T-cell (primary cell): ENCODE results near the gene RAB3B. TPM values are rescaled to one million over a fixed set of nuclear protein-coding genes. Genes with fewer than 3 reads are reported as not detected.
"Not testable (repeated sequence)": the region's sequence is repeated elsewhere in the genome, so short reads cannot be mapped to it uniquely, and the experiment has no call there.

Source experiments
- ATAC-seq, 4 experiments: fragments of 200-7000 bp in 3 of 4; fragments of 150-1000 bp in 1 of 4; cut with Tn5 transposase; replicated peaks in 1 of 4; 1 replicate in 3 of 4; 2 replicates in 1 of 4; pipeline ENCODE4 v1.10.0; 2021; ENCODE audit warnings: moderate library complexity in 3 of 4, mild to moderate bottlenecking in 2 of 4, moderate number of reproducible peaks in 1 of 4
- CTCF ChIA-PET, 2 donors: fragments of 300-600 bp; sonication (Branson Sonifier 250); formaldehyde crosslinking; loops; one replicate each; lab custom pipeline; 2022; ENCODE audit warnings: antibody characterized with exemption in 2 of 2; lab: Charles Lee
- POLR2A ChIA-PET, 2 donors: fragments of 300-600 bp; sonication (Branson Sonifier 250); formaldehyde crosslinking; loops; one replicate each; lab custom pipeline; 2022; ENCODE audit warnings: antibody characterized with exemption in 2 of 2; lab: Charles Lee
- DNase-seq, 35 experiments: peaks; one replicate each; pipeline versions ENCODE4 v3.0.0 to v3.0.0-alpha.2; 2013 to 2023
- H3K27ac ChIP-seq: one replicate; pipeline ENCODE4 v1.5.1; 2013; ENCODE audit warnings: low read length
- H3K27me3 ChIP-seq, 2 experiments: replicated peaks in 1 of 2; 1 replicate in 1 of 2; 2 replicates in 1 of 2; pipeline versions ENCODE4 v1.6.1 to v1.7.0; 2013; ENCODE audit warnings: low read length in 1 of 2, mixed read lengths in 1 of 2; ENCODE audit not compliant: control insufficient read depth in 2 of 2, insufficient read depth in 2 of 2; ENCODE audit errors: extremely low read depth in 1 of 2
- H3K36me3 ChIP-seq, 2 donors: 1 replicate in 1 of 2; 2 replicates in 1 of 2; pipeline versions ENCODE4 v1.6.1 to v1.7.0; 2013; ENCODE audit warnings: low read length in 1 of 2; ENCODE audit not compliant: control insufficient read depth in 2 of 2, insufficient read depth in 1 of 2; ENCODE audit errors: extremely low read depth in 1 of 2
- H3K4me1 ChIP-seq, 2 experiments: 1 replicate in 1 of 2; 2 replicates in 1 of 2; pipeline versions ENCODE4 v1.6.1 to v1.7.0; 2013; ENCODE audit warnings: low read length in 2 of 2, mixed read lengths in 1 of 2; ENCODE audit not compliant: insufficient read depth in 2 of 2, control insufficient read depth in 1 of 2; ENCODE audit errors: extremely low read depth in 1 of 2
- H3K4me3 ChIP-seq, 2 donors: 1 replicate in 1 of 2; 2 replicates in 1 of 2; pipeline versions ENCODE4 v1.5.1 to v1.7.0; 2013; ENCODE audit warnings: mild to moderate bottlenecking in 2 of 2, low read length in 1 of 2, moderate library complexity in 1 of 2; ENCODE audit not compliant: control insufficient read depth in 1 of 2; ENCODE audit errors: extremely low read depth in 1 of 2
- H3K9me3 ChIP-seq: 2 replicates; pipeline ENCODE4 v1.7.0; 2013
- H3K27ac Mint-ChIP-seq, 2 donors: one replicate each; pipeline ENCODE4 v1.8.0; 2020 to 2021; ENCODE audit warnings: mild to moderate bottlenecking in 2 of 2, mixed read lengths in 2 of 2
- H3K27me3 Mint-ChIP-seq, 2 donors: one replicate each; pipeline ENCODE4 v1.8.0; 2021 to 2022; ENCODE audit warnings: mixed read lengths in 2 of 2
- H3K36me3 Mint-ChIP-seq: one replicate; pipeline ENCODE4 v1.8.0; 2021; ENCODE audit warnings: mixed read lengths
- H3K4me1 Mint-ChIP-seq, 3 donors: one replicate each; pipeline ENCODE4 v1.8.0; 2020 to 2022; ENCODE audit warnings: mixed read lengths in 3 of 3, mild to moderate bottlenecking in 1 of 3
- H3K4me3 Mint-ChIP-seq, 3 donors: one replicate each; pipeline ENCODE4 v1.8.0; 2020 to 2022; ENCODE audit warnings: mild to moderate bottlenecking in 3 of 3, mixed read lengths in 3 of 3, moderate library complexity in 3 of 3
- H3K9me3 Mint-ChIP-seq, 3 donors: one replicate each; pipeline ENCODE4 v1.8.0; 2020 to 2022; ENCODE audit warnings: mixed read lengths in 3 of 3
- WGBS: methylation state at CpG from one replicate; pipeline ENCODE4 v1.1.5; 2013; ENCODE audit warnings: missing lambda C conversion rate; ENCODE audit not compliant: insufficient coverage; 5-methylcytosine and 5-hydroxymethylcytosine counted together
- total RNA-seq, 35 experiments: library from RNA in 6 of 35; stranded (reverse) in 6 of 35; fragments of 120-200 nt in 1 of 35; gene quantifications; one replicate each; pipeline versions ENCODE4 v1.2.1 to v1.2.4 and lab custom pipeline; 2013 to 2026

RAB3B gene
- total RNA-seq, 5 donors from 2014 or later (not counting 1 experiment from before 2014, with no cell fraction given), result 0.02 to 0.18 (median 0.06) TPM; not detected in 1

- H3K4me3 Mint-ChIP-seq, result no peak overlapping the region
- no peaks in the 10 kb centered on the region for H3K9me3 Mint-ChIP-seq
- H3K4me1 ChIP-seq, result no peaks in the 10 kb centered on the region
- no peaks in the 10 kb centered on the region for H3K36me3 ChIP-seq
- ChIA-PET CTCF (interaction anchor here in 1 of 2 donors (0.6 to 0.8 kb wide), 2 partner anchors 17 to 23 kb away, joined by 3 to 4 read pairs; partner anchors contain the start of gene RAB3B), POLR2A (no interaction called here)
- peaks cover 4 to 6% of the 10 kb centered on the region in 2 experiments for H3K27me3 ChIP-seq
- ATAC-seq, result no peak
- H3K9me3 ChIP-seq, result no peaks in the 10 kb centered on the region
- no peaks in the 10 kb centered on the region for H3K36me3 Mint-ChIP-seq
- no peak overlapping the region for H3K27ac Mint-ChIP-seq
- no peaks in the 10 kb centered on the region for H3K4me1 Mint-ChIP-seq
- no peak for DNase-seq
- no peak overlapping the region for H3K4me3 ChIP-seq
- no peak overlapping the region for H3K27ac ChIP-seq
- WGBS, result 63% methylated on average over 1 of the region's 5 CpGs
- peaks cover 23 to 38% of the 10 kb centered on the region in 2 donors for H3K27me3 Mint-ChIP-seq
Observed at GRCh38 chr1:52007215-52008002, 16.9 kb upstream of the RAB3B start.

- WGBS, result no CpG with 5 or more reads among the region's 5 CpGs
- POLR2A ChIA-PET, DNase-seq: not testable (repeated sequence)
Observed at GRCh38 chr1:52006081-52006553, 15.6 kb upstream of the RAB3B start.

GRCh38 chr1:52005548-52005947 lies 15.0 kb upstream of the RAB3B start:
- H3K36me3 Mint-ChIP-seq, DNase-seq, H3K27ac Mint-ChIP-seq, H3K9me3 ChIP-seq, H3K9me3 Mint-ChIP-seq, H3K4me3 Mint-ChIP-seq, POLR2A ChIA-PET, H3K4me1 ChIP-seq, H3K27ac ChIP-seq, H3K27me3 ChIP-seq, ATAC-seq, H3K4me3 ChIP-seq, H3K36me3 ChIP-seq, H3K4me1 Mint-ChIP-seq: not testable (repeated sequence)
- CTCF ChIA-PET, result interaction anchor here in 1 of 2 donors (0.5 to 0.8 kb wide), 2 partner anchors 71 to 109 kb away, joined by 3 to 4 read pairs; no protein-coding TSS in a partner anchor
- peaks cover 23 to 40% of the 10 kb centered on the region in 2 donors for H3K27me3 Mint-ChIP-seq
- 40% methylated on average over 1 of the region's 3 CpGs for WGBS

More at GRCh38 chr1:52006081-52006553, 15.6 kb upstream of the RAB3B start:
- H3K4me1 ChIP-seq, H3K36me3 Mint-ChIP-seq, H3K27me3 ChIP-seq, ATAC-seq, H3K36me3 ChIP-seq, H3K9me3 ChIP-seq, H3K27ac Mint-ChIP-seq, H3K4me3 Mint-ChIP-seq, H3K4me3 ChIP-seq, H3K9me3 Mint-ChIP-seq, H3K4me1 Mint-ChIP-seq, CTCF ChIA-PET, H3K27ac ChIP-seq: not testable (repeated sequence)
- H3K27me3 Mint-ChIP-seq, result peaks cover 23 to 40% of the 10 kb centered on the region in 2 donors

- Mint-ChIP-seq H3K9me3 (no peaks in the 10 kb centered on the region), H3K36me3 (no peaks in the 10 kb centered on the region), H3K4me3 (no peak overlapping the region), H3K4me1 (no peaks in the 10 kb centered on the region), H3K27me3 (peaks cover 23 to 38% of the 10 kb centered on the region in 2 donors), H3K27ac (no peak overlapping the region)
- 44% methylated on average over 2 of the region's 4 CpGs for WGBS
- no peak overlapping the region for H3K27ac ChIP-seq
- DNase-seq (no peak), ATAC-seq (no peak)
- H3K4me3 ChIP-seq, result no peak overlapping the region
- H3K27me3 ChIP-seq, result peaks cover 4 to 6% of the 10 kb centered on the region in 2 experiments
- H3K4me1 ChIP-seq, result no peaks in the 10 kb centered on the region
- ChIA-PET POLR2A (no interaction called here), CTCF (interaction anchor here in 1 of 2 donors (0.6 kb wide), 1 partner anchor 107 kb away, joined by 3 read pairs; no protein-coding TSS in a partner anchor)
- no peaks in the 10 kb centered on the region for H3K36me3 ChIP-seq
- no peaks in the 10 kb centered on the region for H3K9me3 ChIP-seq
Observed at GRCh38 chr1:52003877-52004276, 13.4 kb upstream of the RAB3B start.

GRCh38 chr1:52002038-52002917 lies 11.8 kb upstream of the RAB3B start:
- peak in 23 of 35 experiments; percentile 4 to 87 (median 25) for DNase-seq
- Histone ChIP-seq H3K4me3 (no peak overlapping the region), H3K4me1 (no peaks in the 10 kb centered on the region), H3K36me3 (no peaks in the 10 kb centered on the region), H3K9me3 (no peaks in the 10 kb centered on the region), H3K27me3 (peaks cover 3 to 5% of the 10 kb centered on the region in 2 experiments), H3K27ac (no peak overlapping the region)
- ChIA-PET POLR2A (no interaction called here), CTCF (interaction anchor here in 1 of 2 donors (0.5 kb wide), 1 partner anchor 104 kb away, joined by 4 read pairs; no protein-coding TSS in a partner anchor)
- H3K4me1 Mint-ChIP-seq, result no peaks in the 10 kb centered on the region
- H3K27me3 Mint-ChIP-seq, result peaks cover 19 to 35% of the 10 kb centered on the region in 2 donors
- ATAC-seq, result peak; percentile 84 to 90 (median 85)
- 20% methylated on average over 3 of the region's 9 CpGs for WGBS
- H3K9me3 Mint-ChIP-seq, result no peaks in the 10 kb centered on the region
- no peaks in the 10 kb centered on the region for H3K36me3 Mint-ChIP-seq
- H3K4me3 Mint-ChIP-seq, result no peak overlapping the region
- H3K27ac Mint-ChIP-seq, result no peak overlapping the region

- Histone ChIP-seq H3K4me1 (no peaks in the 10 kb centered on the region), H3K27me3 (peaks cover 2 to 12% of the 10 kb centered on the region in 2 experiments), H3K9me3 (no peaks in the 10 kb centered on the region), H3K27ac (no peak overlapping the region), H3K36me3 (no peaks in the 10 kb centered on the region), H3K4me3 (no peak overlapping the region)
- no peaks in the 10 kb centered on the region for H3K4me1 Mint-ChIP-seq
- CTCF ChIA-PET, result interaction anchor here in 1 of 2 donors (1.1 kb wide), 1 partner anchor 102 kb away, joined by 5 read pairs; no protein-coding TSS in a partner anchor
- no peak overlapping the region for H3K4me3 Mint-ChIP-seq
- no peaks in the 10 kb centered on the region for H3K9me3 Mint-ChIP-seq
- POLR2A ChIA-PET, result no interaction called here
- no peak for DNase-seq
- ATAC-seq, result no peak
- no peaks in the 10 kb centered on the region for H3K36me3 Mint-ChIP-seq
- WGBS, result 57% methylated on average over 1 of the region's 1 CpG
- H3K27me3 Mint-ChIP-seq, result peaks cover 8 to 22% of the 10 kb centered on the region in 2 donors
- no peak overlapping the region for H3K27ac Mint-ChIP-seq
Observed at GRCh38 chr1:51998701-51999100, 8.2 kb upstream of the RAB3B start.
